Epithelial cell of esophagus (primary cell): ENCODE data around the gene VSIG4.

Source experiments
- DNase-seq: peaks from one replicate; pipeline ENCODE4 v3.0.0; 2010; ENCODE audit warnings: low read depth
- H3K4me3 ChIP-seq: 2 replicates; pipeline ENCODE4 v1.5.1; 2011; ENCODE audit warnings: mild to moderate bottlenecking, low read length, control low read depth
- CTCF ChIP-seq: IDR thresholded peaks from 2 replicates; pipeline ENCODE4 v1.5.1; 2011; ENCODE audit warnings: low read depth, mild to moderate bottlenecking, low read length, control low read depth, inconsistent platforms; ENCODE audit not compliant: insufficient read depth; ENCODE audit errors: missing control alignments

The VSIG4 gene

GRCh38 chrX:66020631-66021334 lies 19.1 kb downstream of the VSIG4 start:
- DNase-seq: no peak
- H3K4me3 ChIP-seq: no peak overlapping the region
- TF ChIP-seq CTCF: no peak

- no peak for DNase-seq
- H3K4me3 ChIP-seq: no peak overlapping the region
- TF ChIP-seq CTCF: no peak
Observed at GRCh38 chrX:66019974-66020373, 19.9 kb downstream of the VSIG4 start.

DNA sequence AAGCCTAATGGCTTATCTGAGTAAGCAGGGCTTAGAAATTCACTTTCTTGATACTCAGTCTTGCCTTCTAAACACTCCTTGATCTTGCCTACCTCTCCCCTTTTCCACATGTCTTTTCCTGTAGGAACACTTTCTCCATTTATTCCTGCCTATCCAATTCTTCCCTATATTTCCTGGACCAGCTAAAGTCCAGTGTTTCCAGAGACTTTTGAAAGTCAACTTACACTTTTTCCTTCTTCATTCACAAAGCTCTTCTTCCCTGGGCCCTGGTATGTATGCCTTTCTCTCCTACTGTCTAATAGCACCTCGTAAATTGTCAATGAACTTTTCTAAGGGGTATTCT lies 20.6 kb downstream of the VSIG4 start:
- H3K4me3 ChIP-seq: no peak overlapping the region
- TF ChIP-seq CTCF: no peak
- DNase-seq: no peak

DNA sequence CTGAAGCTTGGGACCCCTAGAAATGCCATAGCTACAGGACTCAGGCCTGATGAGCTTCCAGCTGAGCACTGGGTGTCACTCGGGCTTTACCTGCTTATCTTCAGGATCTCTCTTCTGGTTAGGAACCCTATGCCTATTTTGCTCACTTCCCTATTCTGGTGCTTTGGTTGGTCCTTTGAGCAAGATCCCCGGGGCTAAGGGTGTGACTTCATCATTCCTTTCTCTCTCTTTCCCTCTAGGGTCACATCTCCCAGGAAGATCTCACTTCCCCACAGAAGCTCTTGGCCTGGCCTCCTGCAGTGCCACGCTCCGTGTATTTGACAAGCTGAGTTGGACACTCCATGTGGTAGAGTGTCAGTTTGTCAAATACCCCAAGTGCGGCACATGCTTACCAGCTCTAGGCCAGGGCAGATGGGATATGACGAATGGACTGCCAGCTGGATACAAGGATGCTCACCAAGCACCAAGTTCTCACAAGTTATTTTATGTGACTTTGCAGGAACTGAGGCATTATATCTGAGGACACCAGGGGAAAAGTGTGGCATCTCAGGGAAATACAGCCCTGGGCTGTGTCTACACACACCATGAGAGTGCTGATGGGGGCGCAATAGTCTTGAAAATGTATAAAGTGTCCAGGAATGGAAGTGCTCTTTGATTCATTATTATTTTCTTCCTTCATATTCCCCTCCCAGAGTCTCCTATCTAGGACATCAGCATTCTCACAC lies 21.1 kb downstream of the VSIG4 start:
- H3K4me3 ChIP-seq: no peak overlapping the region
- no peak for DNase-seq
- TF ChIP-seq CTCF: no peak

DNA sequence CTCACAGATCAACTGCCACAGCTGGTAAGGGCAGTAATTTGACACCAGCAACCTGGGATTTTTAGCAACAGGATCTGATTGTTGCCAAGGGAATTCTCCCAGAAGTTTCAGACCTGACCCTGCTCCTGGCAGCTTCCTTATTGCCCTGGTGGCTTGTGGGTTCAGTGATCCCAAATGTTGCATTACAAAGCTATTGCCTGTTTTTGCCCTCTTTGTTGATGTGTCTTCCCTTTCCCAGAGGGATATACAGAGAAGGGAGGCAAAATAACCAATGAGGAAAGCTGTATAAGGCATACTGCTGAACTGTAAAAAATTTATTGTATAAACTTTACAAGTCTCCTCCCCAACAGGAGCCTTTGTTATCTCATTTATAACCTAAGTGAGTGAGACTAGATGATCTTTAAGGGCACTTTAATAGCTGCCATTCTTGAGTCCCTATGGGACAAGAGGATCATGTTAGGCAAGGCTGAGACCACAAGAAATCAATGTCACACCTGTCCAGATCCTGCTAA lies 22.2 kb downstream of the VSIG4 start:
- H3K4me3 ChIP-seq: no peak overlapping the region

GRCh38 chrX:66016905-66017658 lies 22.8 kb downstream of the VSIG4 start:
- no peak overlapping the region for H3K4me3 ChIP-seq
- DNase-seq: no peak
- no peak for TF ChIP-seq CTCF

More for the DNA sequence above, 22.2 kb downstream of the VSIG4 start:
- TF ChIP-seq CTCF: no peak
- peak; percentile 0 for DNase-seq
